ENCODE data around the gene TMEM72.

The TMEM72 gene

DNA sequence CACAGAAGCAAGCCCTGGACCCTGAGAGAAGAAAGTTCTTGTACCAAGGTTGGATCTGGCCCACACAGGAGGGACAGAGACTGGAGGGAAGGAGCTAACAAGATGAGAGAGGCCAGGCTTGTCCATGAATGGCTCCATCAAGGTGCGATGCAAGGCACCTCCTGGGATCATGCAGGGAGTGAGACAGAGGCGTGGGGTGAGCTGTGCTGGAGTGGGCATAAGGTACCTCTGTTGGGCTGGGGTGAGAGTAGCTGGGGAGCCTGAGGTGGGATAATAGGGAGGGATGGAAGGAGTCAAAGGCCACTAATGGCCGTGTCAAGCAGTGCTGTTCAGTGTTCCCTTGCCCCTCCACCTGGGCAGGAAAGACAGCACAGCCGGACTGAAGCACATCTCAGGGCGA is 9.9 kb downstream of the TMEM72 start:
- DNase-seq = no peak

DNA sequence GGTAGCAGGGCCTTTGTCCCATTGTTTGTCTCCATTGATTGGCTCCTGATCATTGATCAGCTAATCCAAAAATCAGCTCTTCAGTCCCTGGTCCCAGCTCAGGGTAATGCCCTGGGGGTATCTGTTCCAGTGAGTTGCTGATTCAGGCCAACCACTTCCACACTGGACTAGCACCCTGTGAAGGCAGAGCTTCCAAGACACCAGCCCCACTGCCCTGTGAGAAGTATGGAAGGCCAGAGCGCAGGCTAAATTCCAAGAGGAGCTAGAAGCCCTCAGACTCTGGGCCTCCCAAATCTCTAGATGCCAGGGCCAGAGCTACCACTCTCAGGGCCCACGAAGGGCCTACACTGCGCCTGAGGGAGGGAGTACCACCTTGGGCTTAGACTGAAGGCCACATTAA is 10.4 kb downstream of the TMEM72 start:
- DNase-seq = no peak

DNA sequence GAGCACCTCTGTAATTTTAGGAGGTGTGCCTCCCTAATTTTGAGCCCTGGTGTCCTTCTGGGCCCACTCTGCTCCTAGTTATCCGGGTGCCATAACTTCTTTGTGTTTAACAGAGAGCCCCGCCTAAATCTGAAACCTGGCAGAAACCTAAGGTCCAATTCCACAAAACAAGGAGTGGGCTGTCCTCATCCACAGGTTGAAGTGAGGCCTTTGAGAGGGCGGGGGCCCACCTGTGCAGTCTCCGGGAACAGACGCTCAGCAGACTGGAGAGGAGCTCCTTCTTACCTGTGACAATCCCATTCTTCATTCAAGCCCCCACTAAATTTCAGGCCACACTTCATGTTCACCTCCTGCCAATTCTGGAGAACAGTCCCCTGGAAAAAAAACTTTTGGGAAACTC is 10.9 kb downstream of the TMEM72 start:
- DNase-seq = no peak

- DNase-seq = no peak
These were observed 11.8 kb downstream of the TMEM72 start for GRCh38 chr10:44922796-44923545.

GRCh38 chr10:44923611-44924010 is 12.5 kb downstream of the TMEM72 start:
- DNase-seq = no peak

DNA sequence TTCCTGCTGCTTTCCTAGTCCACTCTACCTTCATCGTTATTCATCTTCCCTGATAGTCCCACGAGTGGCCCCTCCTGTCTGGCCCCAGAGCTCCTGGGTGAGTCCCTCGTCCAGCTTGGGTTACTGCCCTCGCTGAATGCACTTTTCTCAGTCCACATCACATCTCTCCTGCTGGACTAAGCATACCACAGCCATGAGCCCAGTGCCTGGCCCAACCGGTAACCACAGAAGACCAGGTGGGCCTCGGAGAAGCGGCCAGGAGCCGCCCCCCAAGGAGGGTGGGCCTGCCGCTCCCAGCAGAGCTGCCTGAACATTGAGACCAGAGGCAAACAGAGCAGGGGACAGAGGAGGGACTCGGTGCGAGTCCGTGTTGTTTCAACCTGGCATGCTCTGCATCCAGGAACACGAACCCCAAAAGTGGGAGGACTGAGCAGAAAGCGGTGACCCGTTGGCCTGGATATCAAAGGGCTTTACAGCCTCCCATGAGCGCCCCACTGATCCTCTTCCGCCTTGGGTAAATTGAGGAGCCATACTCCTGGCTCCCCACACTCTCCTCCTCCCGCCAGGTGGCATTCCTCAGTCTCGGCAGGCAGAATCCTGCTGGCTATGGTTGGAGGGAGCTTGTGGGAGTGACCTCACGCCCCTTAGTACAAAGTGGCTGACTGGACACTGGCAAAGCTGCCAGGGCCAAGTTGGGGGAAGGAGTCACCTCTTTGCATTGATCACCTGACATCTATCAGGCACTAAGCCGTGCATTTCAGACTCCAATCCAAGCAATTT is 13.3 kb downstream of the TMEM72 start:
- DNase-seq = no peak

DNA sequence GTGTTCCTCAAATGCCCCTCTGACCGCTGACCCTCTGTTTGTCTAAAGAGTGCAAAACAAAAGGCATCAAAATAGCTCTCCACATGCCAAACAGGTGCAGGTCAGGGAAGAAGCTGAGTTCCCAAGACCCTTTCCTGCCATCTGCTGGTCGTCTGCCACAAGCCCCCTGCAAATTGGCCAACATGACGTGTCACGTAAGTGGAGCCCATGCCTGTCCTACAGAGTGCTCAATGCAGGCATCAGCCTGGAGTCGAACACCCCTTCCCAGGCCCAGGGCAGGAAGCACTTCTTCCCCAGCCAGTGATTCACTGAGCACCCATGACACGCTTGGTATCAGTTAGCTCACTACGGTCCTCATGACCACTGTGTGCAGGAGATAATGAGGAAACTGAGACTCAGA is 14.1 kb downstream of the TMEM72 start:
- peak; percentile 29 for DNase-seq

- DNase-seq = no peak
These were observed 14.9 kb downstream of the TMEM72 start for GRCh38 chr10:44925811-44926750.

- no peak for DNase-seq
These were observed 15.7 kb downstream of the TMEM72 start for GRCh38 chr10:44926751-44927351.

DNA sequence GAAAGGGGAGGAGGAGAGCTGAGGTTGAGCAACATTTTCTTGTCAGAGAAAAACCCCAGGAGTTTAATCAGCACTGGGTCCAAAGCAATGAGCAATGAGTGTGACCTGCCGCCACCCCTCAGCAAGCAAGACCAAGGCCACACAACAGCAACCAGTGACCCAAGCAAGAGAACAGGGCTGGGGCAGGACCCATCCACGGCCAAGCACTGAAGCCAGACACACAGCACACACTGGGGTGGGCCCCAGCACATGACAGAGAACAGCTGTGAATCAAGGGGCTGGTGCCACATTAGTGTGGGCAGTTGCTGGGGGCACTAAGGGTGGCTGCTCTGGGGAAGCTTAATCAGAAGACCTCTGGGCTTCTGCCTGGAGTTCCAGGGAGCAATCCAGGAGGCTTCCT is 16.2 kb downstream of the TMEM72 start:
- no peak for DNase-seq

DNA sequence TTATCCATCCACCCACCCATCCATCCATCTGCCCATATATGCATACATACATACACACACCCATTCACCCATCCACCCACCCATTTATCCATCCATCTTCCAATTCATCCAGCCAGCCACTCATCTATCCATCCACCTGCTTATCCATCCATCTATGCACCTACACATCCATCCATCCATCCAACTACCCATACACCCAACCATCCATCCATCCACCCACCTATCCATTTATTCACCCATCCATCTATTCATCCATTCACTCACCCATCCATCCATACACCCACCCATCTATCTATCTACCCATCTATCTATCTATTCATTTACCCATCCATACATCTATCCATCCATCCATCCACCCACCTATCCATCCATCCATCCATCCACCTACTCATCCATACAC is 17.3 kb downstream of the TMEM72 start:
- no peak for DNase-seq

DNA sequence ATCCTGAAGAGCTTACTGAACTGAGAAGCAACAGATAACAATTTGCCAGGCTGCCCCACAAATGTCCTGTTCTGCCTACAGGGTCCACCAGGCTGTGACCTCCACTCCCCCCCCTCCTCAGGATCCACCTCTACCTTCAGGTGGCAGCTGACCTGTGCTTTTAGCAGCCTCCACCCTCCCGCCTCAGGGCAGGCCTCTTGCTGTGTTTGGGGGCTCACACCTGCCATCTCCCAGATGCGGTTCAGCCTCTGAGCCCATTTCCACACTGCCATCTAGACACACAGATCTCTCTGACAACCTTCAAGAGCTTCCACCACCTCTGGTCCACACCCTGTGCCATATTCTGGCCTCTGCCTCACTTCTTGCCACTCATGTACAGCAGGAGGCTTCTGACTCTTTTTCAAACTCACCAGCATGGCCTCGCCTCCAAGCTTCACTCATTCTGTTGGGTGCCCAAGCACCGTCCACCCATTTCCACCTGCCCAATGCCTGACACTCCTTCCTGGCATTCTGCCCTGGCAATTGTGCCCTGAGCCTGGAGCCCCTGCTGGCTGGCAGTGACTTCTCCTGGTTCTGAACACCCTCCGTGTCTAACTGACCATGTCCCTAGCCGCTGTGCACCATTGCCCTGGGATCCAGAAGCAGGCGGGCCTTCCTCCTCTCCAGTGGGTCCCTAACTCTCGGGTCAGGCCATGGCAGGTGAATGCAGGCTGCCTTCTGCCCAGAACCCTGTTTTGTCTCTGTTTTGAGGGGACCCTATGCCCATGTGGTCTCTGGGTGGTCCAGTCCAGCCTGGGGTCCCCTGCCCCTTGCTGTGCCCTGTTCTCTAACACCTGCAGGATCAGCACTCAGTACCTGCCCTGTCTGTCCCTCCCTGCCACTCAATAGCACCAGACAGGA is 18.5 kb downstream of the TMEM72 start:
- no peak for DNase-seq

DNA sequence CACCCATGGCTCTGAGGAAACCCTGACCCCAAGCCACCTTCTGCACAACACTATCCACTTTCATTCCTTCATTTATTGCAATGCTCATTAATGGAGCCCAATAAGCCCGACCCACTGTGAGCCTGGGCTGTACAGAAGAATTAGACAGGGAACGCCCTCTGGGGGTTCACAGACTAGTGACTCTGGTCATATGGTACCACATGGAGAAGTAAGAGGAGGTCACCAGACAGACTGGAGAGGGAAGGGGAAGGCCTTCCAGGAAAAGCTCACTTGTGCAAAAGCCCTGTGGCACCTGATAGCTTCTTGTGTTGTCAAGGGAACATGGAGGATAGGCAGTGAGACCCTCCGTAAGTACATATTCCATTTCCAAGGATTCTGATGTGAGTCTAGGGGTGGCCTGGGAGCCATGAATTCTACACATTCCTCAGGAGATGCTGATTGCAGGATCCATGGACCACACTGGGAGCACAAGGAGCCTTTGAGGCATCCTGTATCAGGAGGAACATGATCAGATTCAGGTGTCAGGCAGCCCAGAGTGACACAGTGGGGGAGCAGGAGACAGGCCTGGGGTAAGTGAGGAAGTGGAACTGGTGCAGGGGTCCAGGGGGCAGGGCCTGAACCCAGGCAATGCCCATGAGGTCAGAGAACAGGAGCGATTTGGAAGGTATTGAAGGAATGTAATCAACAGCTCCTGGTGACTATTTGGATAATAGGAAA is 19.9 kb downstream of the TMEM72 start:
- no peak for DNase-seq

GRCh38 chr10:44931621-44932516 is 20.7 kb downstream of the TMEM72 start:
- no peak for DNase-seq

- peak; percentile 58 for DNase-seq
These were observed 21.6 kb downstream of the TMEM72 start for GRCh38 chr10:44932517-44933450.

GRCh38 chr10:44933451-44934321 is 22.5 kb downstream of the TMEM72 start:
- DNase-seq = no peak

DNA sequence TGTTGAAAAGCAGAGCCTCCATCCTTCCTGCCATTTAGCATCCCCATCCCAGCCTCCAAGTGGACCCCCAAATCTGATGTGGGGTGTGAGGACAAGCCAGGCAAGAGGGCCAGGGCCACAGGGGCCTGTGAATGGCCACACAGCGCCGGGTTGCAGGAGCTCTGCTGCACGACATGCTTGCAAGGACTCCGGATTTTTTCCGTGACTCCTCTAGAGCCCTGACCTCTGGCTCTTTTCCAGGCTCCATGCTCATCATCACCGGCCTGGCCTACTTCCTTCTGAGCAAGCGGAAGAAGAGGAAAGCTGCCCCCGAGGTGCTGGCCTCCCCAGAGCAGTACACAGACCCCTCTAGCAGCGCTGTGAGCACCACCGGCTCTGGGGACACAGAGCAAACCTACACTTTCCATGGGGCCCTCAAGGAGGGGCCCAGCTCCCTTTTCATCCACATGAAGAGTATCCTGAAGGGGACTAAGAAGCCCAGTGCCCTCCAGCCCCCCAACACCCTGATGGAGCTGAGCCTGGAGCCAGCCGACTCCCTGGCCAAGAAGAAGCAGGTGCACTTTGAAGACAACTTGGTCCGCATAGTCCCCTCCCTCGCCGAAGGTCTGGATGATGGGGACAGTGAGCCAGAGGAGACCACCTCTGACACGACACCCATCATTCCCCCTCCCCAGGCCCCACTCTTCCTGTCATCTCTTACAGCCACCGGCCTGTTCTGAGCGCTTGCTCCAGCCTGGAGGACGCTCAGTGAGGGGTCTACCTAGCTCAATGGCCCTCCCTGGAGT is 23.5 kb downstream of the TMEM72 start:
- no peak for DNase-seq

Measured in GF-D8 (cell line).